Thyroid gland (tissue), 4 donors: Measurements from ENCODE around the gene GP9.

Source experiments
- POLR2A ChIP-seq, 2 donors: fragments of 450-650 bp; IDR thresholded peaks; one replicate each; pipeline ENCODE4 v1.6.1; 2017; ENCODE audit warnings: antibody characterized with exemption in 2 of 2, mild to moderate bottlenecking in 2 of 2, moderate library complexity in 1 of 2
- TF ChIP-seq, protein P1 (sequence below), 6 experiments: fragments of 200-600 bp in 3 of 6; fragments of 450-650 bp in 3 of 6; sonication (generic) in 3 of 6; IDR thresholded peaks; one replicate each; pipeline ENCODE4 v1.5.1; 2016 to 2019; ENCODE audit warnings: antibody characterized with exemption in 6 of 6, mild to moderate bottlenecking in 2 of 6, inconsistent platforms in 1 of 6, moderate library complexity in 1 of 6

DNA sequence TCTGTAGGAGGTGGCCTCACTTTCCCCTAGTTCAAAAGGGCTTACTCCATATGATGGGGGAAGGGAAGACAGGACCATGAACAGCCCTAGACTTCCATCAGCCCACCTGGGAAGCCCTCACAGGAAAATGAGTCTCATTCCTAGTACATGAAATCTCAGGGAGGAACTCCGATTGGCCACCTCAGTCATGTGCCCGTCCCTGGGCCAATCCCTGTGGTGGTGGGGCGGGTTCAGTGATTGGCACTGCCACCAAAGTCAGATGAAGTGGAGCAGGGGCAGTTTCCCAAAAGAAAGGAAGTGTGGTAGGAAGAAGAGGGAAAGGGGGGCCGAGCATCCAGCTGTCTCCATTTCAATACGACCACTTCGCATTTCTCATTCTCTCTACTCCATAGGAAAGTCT, 25.9 kb upstream of the GP9 start:
- TF ChIP-seq, protein P1, sequence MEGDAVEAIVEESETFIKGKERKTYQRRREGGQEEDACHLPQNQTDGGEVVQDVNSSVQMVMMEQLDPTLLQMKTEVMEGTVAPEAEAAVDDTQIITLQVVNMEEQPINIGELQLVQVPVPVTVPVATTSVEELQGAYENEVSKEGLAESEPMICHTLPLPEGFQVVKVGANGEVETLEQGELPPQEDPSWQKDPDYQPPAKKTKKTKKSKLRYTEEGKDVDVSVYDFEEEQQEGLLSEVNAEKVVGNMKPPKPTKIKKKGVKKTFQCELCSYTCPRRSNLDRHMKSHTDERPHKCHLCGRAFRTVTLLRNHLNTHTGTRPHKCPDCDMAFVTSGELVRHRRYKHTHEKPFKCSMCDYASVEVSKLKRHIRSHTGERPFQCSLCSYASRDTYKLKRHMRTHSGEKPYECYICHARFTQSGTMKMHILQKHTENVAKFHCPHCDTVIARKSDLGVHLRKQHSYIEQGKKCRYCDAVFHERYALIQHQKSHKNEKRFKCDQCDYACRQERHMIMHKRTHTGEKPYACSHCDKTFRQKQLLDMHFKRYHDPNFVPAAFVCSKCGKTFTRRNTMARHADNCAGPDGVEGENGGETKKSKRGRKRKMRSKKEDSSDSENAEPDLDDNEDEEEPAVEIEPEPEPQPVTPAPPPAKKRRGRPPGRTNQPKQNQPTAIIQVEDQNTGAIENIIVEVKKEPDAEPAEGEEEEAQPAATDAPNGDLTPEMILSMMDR (IDR thresholded peaks at IDR 0.05), result no peak
- TF ChIP-seq POLR2A (IDR thresholded peaks at IDR 0.05), result no peak
